ENCODE results near the gene CYB5A. TPM values are rescaled to one million over a fixed set of nuclear protein-coding genes. Genes with fewer than 3 reads are reported as not detected.

CYB5A gene
- total RNA-seq, 1 experiment from 2014 or later, result not detected

- DNase-seq (ENCODE audit: low spot score), result peak; percentile 57
- in situ Hi-C loops (cut with HindIII; ENCODE audit: low sequenced_read_pairs), result no loop called here
These were observed 35.6 kb downstream of the CYB5A start for GRCh38 chr18:74256190-74256589.

- in situ Hi-C loops (cut with HindIII; ENCODE audit: low sequenced_read_pairs), result no loop called here
- peak; percentile 53 for DNase-seq (ENCODE audit: low spot score)
These were observed 36.6 kb downstream of the CYB5A start for GRCh38 chr18:74255131-74255616.

- in situ Hi-C loops (cut with HindIII; ENCODE audit: low sequenced_read_pairs), result no loop called here
- no peak for DNase-seq (ENCODE audit: low spot score)
These were observed 39.7 kb downstream of the CYB5A start for GRCh38 chr18:74252039-74252395.

DNA sequence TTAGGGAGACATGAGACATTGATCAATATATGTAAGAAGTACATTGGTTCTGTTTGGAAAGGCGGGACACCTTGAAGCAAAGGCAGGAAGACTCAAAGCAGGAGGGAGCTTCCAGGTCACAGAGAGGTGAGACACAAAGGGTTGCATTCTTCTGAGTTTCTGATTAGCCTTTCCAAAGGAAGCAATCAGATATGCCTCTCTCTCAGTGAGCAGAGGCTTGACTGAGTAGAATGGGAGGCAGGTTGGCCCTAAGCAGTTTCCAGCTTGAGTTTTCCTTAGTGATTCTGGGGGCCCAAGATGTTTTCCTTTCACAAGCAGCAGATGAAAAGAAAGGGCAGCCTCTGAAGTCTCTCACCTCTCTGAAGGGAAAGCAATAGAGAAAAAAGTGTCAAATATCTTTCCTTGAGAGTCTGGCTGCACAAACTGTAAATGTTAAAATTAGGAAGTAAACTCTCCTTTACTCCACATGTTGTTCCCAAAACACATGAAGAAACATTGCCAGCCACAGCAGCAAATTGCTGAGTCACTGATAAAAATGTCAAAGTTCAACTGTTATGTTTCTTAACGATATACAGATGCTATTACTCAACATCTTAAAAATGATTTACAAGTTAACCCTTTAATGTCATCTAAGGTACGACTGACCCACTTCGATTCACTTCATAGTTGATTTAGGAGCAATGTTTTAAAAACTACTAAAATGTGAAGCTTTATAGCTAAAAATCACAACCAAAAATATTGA is 40.3 kb downstream of the CYB5A start:
- DNase-seq (ENCODE audit: low spot score), result no peak
- in situ Hi-C loops (cut with HindIII; ENCODE audit: low sequenced_read_pairs), result no loop called here

DNA sequence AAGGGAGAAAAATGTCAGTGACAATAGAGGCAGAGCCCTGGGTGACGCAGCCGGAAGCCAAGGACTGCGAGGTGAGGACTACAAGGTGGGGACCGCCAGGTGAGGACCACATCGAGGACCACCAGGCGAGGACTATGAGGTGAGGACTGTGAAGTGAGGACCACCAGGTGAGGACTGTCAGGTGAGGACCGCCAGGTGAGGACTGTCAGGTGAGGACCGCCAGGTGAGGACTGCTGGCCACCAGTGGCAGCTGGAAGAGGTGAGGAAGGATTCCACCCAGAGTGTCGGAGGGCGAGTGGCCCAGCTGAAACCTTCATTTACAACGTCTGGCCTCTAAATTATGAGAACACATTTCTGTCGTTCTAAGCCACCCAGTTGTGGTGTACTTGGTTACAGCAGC is 41.6 kb downstream of the CYB5A start:
- in situ Hi-C loops (cut with HindIII; ENCODE audit: low sequenced_read_pairs), result no loop called here

DNA sequence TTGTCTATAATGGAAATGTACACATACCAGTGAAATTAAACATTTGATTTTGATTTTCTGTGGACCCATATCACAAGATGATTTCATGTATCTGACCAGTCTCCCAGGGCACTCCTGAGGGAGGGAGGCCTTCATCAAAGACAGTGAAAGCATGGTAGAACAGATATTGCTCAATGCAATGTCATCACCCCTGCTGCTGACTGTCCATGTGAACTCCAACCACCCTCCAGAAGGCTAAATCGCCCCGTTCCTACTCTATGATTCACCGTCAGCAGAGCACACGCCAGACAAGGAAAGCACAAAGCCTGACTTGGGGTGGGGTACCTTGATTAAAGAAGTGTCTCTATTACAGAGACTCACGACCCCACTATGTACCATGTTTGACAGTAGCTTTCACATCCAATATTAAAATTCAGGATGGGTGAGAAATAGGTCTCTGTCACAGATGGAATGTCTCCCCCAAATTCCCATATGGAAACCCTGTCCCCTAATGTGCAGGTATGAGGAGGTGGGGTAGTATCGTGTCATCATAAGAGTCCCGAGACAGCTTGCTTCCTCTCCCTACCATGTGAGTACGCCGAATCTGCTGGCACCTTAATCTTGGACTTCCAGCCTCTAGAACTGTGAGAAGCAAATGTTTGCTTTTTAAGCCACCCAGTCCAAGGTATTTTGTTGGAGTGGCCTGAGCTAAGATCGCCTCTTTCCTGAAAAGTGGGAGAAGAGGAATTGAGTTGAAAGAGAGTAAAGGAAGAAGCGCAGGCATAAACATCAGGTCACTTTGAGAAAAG is 42.4 kb downstream of the CYB5A start:
- no peak for DNase-seq (ENCODE audit: low spot score)
- in situ Hi-C loops (cut with HindIII; ENCODE audit: low sequenced_read_pairs), result no loop called here

More for the DNA sequence above, 41.6 kb downstream of the CYB5A start:
- DNase-seq (ENCODE audit: low spot score), result no peak

DNA sequence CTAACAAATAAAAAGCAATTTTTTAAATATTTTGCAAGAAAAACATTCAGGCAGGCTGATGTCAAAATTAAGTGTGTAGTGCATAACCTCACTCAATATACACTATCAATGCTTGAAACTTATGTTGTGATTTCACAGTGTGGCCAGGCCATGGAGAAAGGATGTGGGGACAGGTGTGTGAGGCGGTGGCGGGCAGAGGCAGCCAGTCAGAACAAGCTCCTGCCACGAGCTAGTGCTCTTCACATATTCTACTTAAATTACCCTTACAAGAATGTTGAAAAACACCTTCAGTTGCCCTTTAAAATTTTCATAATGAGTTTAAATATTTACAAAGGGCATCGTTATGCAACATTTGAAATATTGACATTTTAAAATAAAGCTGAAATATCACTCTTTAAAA is 43.2 kb downstream of the CYB5A start:
- DNase-seq (ENCODE audit: low spot score), result no peak
- in situ Hi-C loops (cut with HindIII; ENCODE audit: low sequenced_read_pairs), result no loop called here

DNA sequence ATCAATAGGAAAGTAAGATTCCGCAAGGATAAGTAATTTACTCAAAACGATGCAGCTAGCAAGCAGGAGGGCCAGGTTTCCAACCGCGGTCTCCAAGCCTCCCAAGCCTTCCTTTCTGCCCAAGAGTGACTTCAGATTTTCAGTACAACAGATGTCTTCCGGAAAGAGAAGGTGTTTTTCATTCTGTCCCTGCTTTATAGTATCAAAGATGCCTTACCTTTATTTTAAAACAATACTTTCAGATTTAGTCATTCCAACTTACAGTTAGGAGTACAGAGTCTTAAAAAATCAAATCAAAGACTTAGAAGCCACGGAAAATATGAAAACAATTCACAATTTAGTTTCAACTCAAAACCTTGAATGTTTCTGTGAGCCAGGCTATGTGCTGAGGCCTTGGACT is 43.6 kb downstream of the CYB5A start:
- in situ Hi-C loops (cut with HindIII; ENCODE audit: low sequenced_read_pairs), result no loop called here
- DNase-seq (ENCODE audit: low spot score), result no peak

GRCh38 chr18:74244554-74244953 is 47.2 kb downstream of the CYB5A start:
- in situ Hi-C loops (cut with HindIII; ENCODE audit: low sequenced_read_pairs), result no loop called here
- DNase-seq (ENCODE audit: low spot score), result no peak

- no peak for DNase-seq (ENCODE audit: low spot score)
- in situ Hi-C loops (cut with HindIII; ENCODE audit: low sequenced_read_pairs), result no loop called here
These were observed 48.6 kb downstream of the CYB5A start for GRCh38 chr18:74243127-74243526.

DNA sequence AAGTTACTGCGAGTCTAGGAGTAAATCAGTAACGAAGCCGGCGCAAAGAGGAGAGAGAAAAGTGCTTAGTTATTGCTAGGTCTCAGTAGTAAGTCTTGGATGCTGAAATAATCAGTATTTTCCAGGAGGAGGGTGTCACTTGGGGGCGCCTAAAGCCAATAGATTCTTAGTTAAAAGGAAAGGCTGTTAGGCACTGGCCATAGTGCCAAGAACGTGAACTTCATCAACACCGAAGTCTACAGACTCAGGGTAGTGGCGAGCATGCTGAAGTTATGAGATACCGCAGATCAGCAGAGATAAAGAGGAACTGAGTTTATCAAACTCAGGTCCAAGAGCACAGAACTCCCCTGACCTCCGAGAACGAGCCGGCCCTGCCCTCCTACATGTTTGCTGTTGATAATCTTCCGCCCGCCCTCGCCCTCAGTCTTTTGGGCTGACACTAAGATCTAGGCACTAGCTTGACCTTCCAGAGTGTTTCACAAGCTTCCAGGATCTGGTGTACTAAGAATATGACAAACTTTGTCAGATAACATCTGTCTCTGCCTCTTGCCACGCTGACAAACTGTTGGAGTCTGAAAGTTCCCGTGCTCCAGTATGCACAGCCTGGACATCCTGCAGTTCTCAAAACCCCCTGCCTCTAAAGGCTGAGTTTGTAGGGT is 49.2 kb downstream of the CYB5A start:
- in situ Hi-C loops (cut with HindIII; ENCODE audit: low sequenced_read_pairs), result no loop called here
- peak; percentile 33 for DNase-seq (ENCODE audit: low spot score)

- in situ Hi-C loops (cut with HindIII; ENCODE audit: low sequenced_read_pairs), result no loop called here
- DNase-seq (ENCODE audit: low spot score), result no peak
These were observed 49.8 kb downstream of the CYB5A start for GRCh38 chr18:74241970-74242369.

DNA sequence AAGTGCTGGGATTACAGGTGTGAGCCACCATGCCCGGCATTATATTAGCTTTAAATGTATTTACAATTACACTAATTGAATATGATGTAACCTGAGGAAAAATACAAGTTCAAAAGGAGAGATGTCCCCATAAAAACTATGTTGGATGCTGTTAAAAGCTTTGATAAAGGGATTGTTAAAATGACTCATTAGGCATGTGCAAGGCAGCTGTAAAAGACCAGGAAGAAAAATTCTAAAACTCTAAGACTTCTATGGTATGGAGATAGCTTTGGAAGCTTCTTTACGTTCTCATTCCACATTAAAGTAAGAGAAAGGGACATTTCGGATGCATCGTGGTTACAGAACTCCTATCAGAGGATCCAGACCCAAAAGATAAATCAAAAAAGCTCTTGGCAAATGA is 50.3 kb downstream of the CYB5A start:
- no peak for DNase-seq (ENCODE audit: low spot score)
- in situ Hi-C loops (cut with HindIII; ENCODE audit: low sequenced_read_pairs), result no loop called here

DNA sequence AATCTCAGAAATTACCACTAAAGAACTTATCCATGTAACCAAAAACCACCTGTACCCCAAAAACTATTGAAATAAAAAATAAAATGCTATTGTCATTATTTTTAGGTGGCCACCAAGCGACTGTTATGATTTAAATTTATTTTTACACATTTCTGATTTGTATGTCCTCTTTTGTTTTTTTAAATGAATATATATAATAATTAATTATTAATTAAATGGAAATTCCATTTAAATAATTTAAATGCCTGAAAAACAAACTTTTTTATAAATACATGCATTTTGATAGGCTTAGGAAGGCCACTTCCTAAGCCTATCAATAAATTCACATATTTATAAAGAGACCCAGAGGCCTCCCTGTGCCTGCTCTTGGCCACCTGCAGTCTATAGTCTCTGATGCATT is 52.2 kb downstream of the CYB5A start:
- no peak for DNase-seq (ENCODE audit: low spot score)
- in situ Hi-C loops (cut with HindIII; ENCODE audit: low sequenced_read_pairs), result no loop called here

GRCh38 chr18:74234326-74235171 is 57.2 kb downstream of the CYB5A start:
- in situ Hi-C loops (cut with HindIII; ENCODE audit: low sequenced_read_pairs), result no loop called here
- DNase-seq (ENCODE audit: low spot score), result no peak

DNA sequence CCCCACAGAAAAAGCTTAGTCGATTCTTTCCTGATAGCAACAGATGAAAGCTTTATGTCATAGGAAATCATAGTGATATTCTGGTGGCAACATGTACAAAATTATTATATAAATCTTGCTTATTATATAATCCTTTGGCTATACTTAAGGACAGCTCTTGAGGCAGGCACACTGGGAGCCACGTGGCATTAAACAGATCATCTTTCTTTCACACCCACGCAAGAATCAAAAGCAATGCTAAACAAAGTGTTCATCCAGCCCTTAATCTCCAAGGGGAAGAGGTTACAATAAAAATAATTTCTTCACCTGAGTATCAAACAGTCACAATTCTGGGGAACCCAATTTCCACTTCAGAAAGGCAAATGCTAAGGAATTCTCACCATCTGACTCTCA is 57.8 kb downstream of the CYB5A start:
- DNase-seq (ENCODE audit: low spot score), result no peak
- in situ Hi-C loops (cut with HindIII; ENCODE audit: low sequenced_read_pairs), result no loop called here

DNA sequence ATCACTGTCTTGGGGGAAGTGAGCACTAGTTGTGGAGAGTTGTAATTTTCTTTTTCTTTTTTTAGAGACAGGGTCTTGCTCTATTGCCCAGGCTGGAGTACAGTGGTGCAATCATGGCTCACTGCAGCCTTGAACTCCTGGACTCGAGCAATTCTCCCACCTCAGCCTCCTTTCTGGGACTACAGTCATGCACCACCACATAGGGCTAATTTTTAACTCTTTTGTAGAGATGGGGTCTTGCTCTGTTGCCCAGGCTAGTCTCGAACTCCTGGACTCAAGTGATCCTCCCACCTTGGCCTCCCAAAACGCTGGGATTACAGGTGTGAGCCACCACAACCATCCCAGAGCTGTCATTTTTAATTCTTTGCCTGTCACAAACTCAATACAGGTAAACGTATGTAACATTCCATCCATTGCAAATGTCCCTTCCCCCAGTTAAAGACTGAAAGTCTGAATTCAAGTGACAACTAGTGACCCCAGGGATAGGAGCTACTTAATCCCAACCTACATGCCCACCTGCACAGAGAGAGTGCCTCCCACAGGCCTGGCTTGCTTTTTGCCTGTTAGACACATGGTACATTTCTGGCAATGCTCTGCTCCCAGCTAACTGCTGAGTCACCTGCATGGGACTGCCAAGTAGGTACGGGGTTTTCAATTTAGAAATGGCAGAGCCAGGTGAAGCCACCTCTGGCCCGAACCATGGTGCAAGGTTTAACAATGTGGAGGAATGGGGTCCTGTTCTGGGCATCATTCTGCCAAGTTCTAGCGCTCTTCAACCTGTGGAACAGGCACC is 60.6 kb downstream of the CYB5A start:
- no peak for DNase-seq (ENCODE audit: low spot score)
- in situ Hi-C loops (cut with HindIII; ENCODE audit: low sequenced_read_pairs), result no loop called here

DNA sequence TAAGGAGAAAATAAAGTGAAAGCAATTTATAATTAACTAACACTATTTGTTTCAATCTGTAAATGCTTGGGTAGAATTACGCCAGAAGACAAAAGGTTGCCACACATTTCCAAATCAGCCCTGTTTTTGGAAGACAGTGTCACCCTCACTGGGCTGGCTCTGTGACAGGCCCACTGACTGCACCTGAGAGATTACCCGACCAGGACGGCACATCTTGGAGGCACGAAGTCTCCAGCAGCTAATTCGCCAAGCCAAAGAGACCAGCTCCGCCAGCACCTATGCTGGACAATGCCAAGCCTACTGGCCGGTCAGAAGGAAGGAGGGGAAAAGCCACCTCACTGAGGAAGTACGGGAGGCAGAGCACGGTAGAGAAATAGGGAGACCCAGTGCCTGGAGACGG is 61.9 kb downstream of the CYB5A start:
- in situ Hi-C loops (cut with HindIII; ENCODE audit: low sequenced_read_pairs), result no loop called here

DNA sequence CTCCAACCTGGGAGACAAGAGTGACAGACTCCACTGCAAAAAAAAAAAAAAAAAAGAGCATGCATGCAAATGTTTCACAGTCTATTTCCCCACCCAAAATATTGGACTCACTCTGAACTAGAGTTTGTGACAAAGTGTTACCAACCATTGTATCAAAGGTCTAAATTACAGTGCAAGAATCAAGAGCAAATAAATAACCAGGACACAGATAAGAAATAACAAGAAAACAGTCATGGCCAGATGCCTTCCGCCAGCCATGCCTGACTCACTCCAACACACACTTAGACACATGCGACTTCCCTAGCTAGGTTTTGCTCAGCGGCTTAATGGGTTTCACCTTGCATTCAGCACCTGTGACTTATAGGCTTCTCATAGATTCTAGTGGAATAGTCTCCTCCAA is 62.8 kb downstream of the CYB5A start:
- in situ Hi-C loops (cut with HindIII; ENCODE audit: low sequenced_read_pairs), result no loop called here
- DNase-seq (ENCODE audit: low spot score), result no peak

More for the DNA sequence above, 61.9 kb downstream of the CYB5A start:
- DNase-seq (ENCODE audit: low spot score), result no peak
